HL-60 (cell line): ENCODE data around the gene CPED1.

Experiments
- CTCF ChIP-seq: IDR thresholded peaks from one replicate; pipeline ENCODE4 v1.5.1; 2011; ENCODE audit warnings: low read length, control low read depth, inconsistent platforms; ENCODE audit not compliant: insufficient read depth
- POLR2AphosphoS5 ChIP-seq: IDR thresholded peaks from 2 replicates; pipeline ENCODE4 v1.6.1; 2012; ENCODE audit warnings: low read depth
- REST ChIP-seq: IDR thresholded peaks from 2 replicates; pipeline ENCODE4 v1.6.1; 2012; ENCODE audit warnings: low read depth; ENCODE audit not compliant: insufficient replicate concordance
- SPI1 ChIP-seq: IDR thresholded peaks from 2 replicates; pipeline ENCODE4 v1.6.1; 2012; ENCODE audit warnings: low read depth, mild to moderate bottlenecking, borderline replicate concordance

- TF ChIP-seq REST = no peak
- no peak for TF ChIP-seq CTCF
- no peak for TF ChIP-seq POLR2AphosphoS5
- TF ChIP-seq SPI1 = no peak
These were observed 114.1 kb downstream of the CPED1 start for GRCh38 chr7:121102619-121103018.
